Measurements from ENCODE around the gene ILDR2. TPM values are rescaled to one million over a fixed set of nuclear protein-coding genes. Genes with fewer than 3 reads are reported as not detected.

Gene ILDR2
- total and polyA plus RNA-seq, 2 donors (not counting 1 experiment from before 2014, with no cell fraction given), result under 0.01 to 0.14 TPM

DNA sequence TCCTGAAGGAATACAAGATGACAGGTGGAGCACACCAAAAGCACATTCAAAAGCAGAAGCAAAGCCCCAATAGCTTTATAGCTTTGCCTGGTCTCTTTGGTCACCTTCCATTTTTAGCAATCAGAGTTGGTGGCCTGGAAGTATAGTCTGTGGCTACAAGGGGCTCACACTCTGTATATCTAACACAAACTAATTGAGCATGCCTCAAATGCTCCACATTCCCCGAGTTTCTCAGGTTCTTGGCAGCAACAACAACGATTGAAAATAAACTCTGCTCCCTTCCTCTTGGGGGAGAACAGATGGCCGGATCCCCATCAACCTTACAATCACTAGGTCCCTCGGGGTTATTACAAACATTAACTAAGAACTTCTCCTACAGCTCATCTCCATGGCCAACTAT, 74.4 kb downstream of the ILDR2 start:
- Histone ChIP-seq H3K27me3 (ENCODE audit: control insufficient read depth, insufficient read depth, low read length) (no peaks in the 10 kb centered on the region), H4K20me1 (ENCODE audit: control insufficient read depth, extremely low read depth, insufficient read depth, low read length) (no peaks in the 10 kb centered on the region), H3K4me2 (ENCODE audit: extremely low read depth, insufficient read depth, low read length) (no peak overlapping the region), H3K4me3 (replicated peaks in 1 of 4; ENCODE audit: control extremely low read depth in 1 of 4, insufficient read depth in 1 of 4, low read depth in 3 of 4, low read length in 4 of 4) (no peak overlapping the region), H3K36me3 (ENCODE audit: control insufficient read depth, insufficient read depth, low read length) (no peaks in the 10 kb centered on the region), H3K9ac (ENCODE audit: insufficient read depth, low read length) (no peak overlapping the region), H3K27ac (ENCODE audit: insufficient read depth, low read length) (no peak overlapping the region), H3K9me3 (ENCODE audit: control insufficient read depth, insufficient read depth, low read depth, low read length) (no peaks in the 10 kb centered on the region), H2AFZ (ENCODE audit: low read length) (no peak overlapping the region), H3K79me2 (ENCODE audit: control insufficient read depth, insufficient read depth, low read length) (no peaks in the 10 kb centered on the region), H3K4me1 (ENCODE audit: control insufficient read depth, extremely low read depth, insufficient read depth, low read length) (no peaks in the 10 kb centered on the region)
- DNase-seq (ENCODE audit: low read depth in 2 of 2), result peak in 1 of 2 donors; percentile 63
- TF ChIP-seq, protein P1, sequence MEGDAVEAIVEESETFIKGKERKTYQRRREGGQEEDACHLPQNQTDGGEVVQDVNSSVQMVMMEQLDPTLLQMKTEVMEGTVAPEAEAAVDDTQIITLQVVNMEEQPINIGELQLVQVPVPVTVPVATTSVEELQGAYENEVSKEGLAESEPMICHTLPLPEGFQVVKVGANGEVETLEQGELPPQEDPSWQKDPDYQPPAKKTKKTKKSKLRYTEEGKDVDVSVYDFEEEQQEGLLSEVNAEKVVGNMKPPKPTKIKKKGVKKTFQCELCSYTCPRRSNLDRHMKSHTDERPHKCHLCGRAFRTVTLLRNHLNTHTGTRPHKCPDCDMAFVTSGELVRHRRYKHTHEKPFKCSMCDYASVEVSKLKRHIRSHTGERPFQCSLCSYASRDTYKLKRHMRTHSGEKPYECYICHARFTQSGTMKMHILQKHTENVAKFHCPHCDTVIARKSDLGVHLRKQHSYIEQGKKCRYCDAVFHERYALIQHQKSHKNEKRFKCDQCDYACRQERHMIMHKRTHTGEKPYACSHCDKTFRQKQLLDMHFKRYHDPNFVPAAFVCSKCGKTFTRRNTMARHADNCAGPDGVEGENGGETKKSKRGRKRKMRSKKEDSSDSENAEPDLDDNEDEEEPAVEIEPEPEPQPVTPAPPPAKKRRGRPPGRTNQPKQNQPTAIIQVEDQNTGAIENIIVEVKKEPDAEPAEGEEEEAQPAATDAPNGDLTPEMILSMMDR (conservative IDR thresholded peaks at IDR 0.05 in 1 of 2, IDR thresholded peaks at IDR 0.05 in 1 of 2; ENCODE audit: low read depth in 1 of 2, low read length in 2 of 2), result no peak
- no peak for TF ChIP-seq EZH2 (IDR thresholded peaks at IDR 0.05; ENCODE audit: low read length, missing control alignments)

DNA sequence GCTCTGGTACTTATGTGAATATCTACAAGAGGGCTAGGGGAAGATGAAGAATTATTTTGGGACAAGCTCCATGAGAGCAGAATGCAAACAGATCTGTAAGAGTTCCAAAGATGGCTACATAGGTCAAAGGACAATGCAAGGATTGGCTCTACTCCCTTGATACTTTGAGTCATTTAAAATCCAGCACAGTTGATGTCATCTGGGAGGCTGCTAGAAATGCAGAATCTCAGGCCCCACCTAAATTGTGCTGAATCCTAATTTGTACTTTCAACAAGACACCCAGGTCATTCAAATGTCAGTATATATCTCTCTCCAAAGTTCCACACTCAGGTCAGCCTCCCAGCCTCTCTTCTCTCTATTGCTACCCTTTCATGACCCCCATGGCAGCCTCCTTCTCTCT, 75.6 kb downstream of the ILDR2 start:
- no peaks in the 10 kb centered on the region for H3K27me3 ChIP-seq (ENCODE audit: control insufficient read depth, insufficient read depth, low read length)
- no peak overlapping the region for H3K27ac ChIP-seq (ENCODE audit: insufficient read depth, low read length)
- no peak overlapping the region for H3K4me3 ChIP-seq (replicated peaks in 1 of 4; ENCODE audit: control extremely low read depth in 1 of 4, insufficient read depth in 1 of 4, low read depth in 3 of 4, low read length in 4 of 4)
- no peaks in the 10 kb centered on the region for H3K79me2 ChIP-seq (ENCODE audit: control insufficient read depth, insufficient read depth, low read length)
- H3K36me3 ChIP-seq (ENCODE audit: control insufficient read depth, insufficient read depth, low read length), result no peaks in the 10 kb centered on the region
- no peak overlapping the region for H3K9ac ChIP-seq (ENCODE audit: insufficient read depth, low read length)
- TF ChIP-seq, protein P1 (conservative IDR thresholded peaks at IDR 0.05 in 1 of 2, IDR thresholded peaks at IDR 0.05 in 1 of 2; ENCODE audit: low read depth in 1 of 2, low read length in 2 of 2), result no peak
- TF ChIP-seq EZH2 (IDR thresholded peaks at IDR 0.05; ENCODE audit: low read length, missing control alignments), result no peak
- H3K4me1 ChIP-seq (ENCODE audit: control insufficient read depth, extremely low read depth, insufficient read depth, low read length), result no peaks in the 10 kb centered on the region
- no peaks in the 10 kb centered on the region for H3K9me3 ChIP-seq (ENCODE audit: control insufficient read depth, insufficient read depth, low read depth, low read length)
- no peak overlapping the region for H2AFZ ChIP-seq (ENCODE audit: low read length)
- no peak overlapping the region for H3K4me2 ChIP-seq (ENCODE audit: extremely low read depth, insufficient read depth, low read length)
- H4K20me1 ChIP-seq (ENCODE audit: control insufficient read depth, extremely low read depth, insufficient read depth, low read length), result no peaks in the 10 kb centered on the region
- DNase-seq (ENCODE audit: low read depth in 2 of 2), result no peak

DNA sequence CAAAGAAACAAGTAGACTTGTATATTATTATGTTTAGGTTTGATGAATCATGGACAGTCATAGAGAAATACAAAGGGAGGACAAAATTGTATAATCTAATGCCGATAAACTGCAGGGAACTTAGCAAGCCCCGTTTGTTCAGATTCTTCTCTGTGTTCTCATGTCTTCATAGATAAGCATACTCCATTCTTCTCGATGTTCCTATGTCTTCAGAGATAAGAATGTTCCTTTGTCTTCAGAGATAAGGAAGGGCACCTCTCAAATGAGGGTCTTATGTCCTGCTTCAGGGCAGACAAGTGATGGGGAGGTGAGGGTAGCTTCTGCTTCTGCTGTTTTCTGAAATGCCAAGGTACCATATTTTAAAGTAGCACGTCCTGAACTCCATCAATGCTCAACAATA, 79.6 kb downstream of the ILDR2 start:
- no peak overlapping the region for H3K9ac ChIP-seq (ENCODE audit: insufficient read depth, low read length)

More for the DNA sequence above, 79.6 kb downstream of the ILDR2 start:
- DNase-seq (ENCODE audit: low read depth in 2 of 2), result no peak
- no peaks in the 10 kb centered on the region for H4K20me1 ChIP-seq (ENCODE audit: control insufficient read depth, extremely low read depth, insufficient read depth, low read length)
- no peaks in the 10 kb centered on the region for H3K79me2 ChIP-seq (ENCODE audit: control insufficient read depth, insufficient read depth, low read length)
- no peak overlapping the region for H3K4me2 ChIP-seq (ENCODE audit: extremely low read depth, insufficient read depth, low read length)
- H3K4me1 ChIP-seq (ENCODE audit: control insufficient read depth, extremely low read depth, insufficient read depth, low read length), result no peaks in the 10 kb centered on the region
- H3K27ac ChIP-seq (ENCODE audit: insufficient read depth, low read length), result no peak overlapping the region
- H3K9me3 ChIP-seq (ENCODE audit: control insufficient read depth, insufficient read depth, low read depth, low read length), result no peaks in the 10 kb centered on the region
- H3K27me3 ChIP-seq (ENCODE audit: control insufficient read depth, insufficient read depth, low read length), result peaks cover 2% of the 10 kb centered on the region
- no peak overlapping the region for H2AFZ ChIP-seq (ENCODE audit: low read length)
- no peak overlapping the region for H3K4me3 ChIP-seq (replicated peaks in 1 of 4; ENCODE audit: control extremely low read depth in 1 of 4, insufficient read depth in 1 of 4, low read depth in 3 of 4, low read length in 4 of 4)
- TF ChIP-seq, protein P1 (conservative IDR thresholded peaks at IDR 0.05 in 1 of 2, IDR thresholded peaks at IDR 0.05 in 1 of 2; ENCODE audit: low read depth in 1 of 2, low read length in 2 of 2), result no peak
- TF ChIP-seq EZH2 (IDR thresholded peaks at IDR 0.05; ENCODE audit: low read length, missing control alignments), result no peak
- no peaks in the 10 kb centered on the region for H3K36me3 ChIP-seq (ENCODE audit: control insufficient read depth, insufficient read depth, low read length)
